HepG2 (cell line): ENCODE measurements around the gene ISCA1. TPM values are rescaled to one million over a fixed set of nuclear protein-coding genes. Genes with fewer than 3 reads are reported as not detected.

Experiments used
- ATAC-seq: fragments of 200-7000 bp; cut with Tn5 transposase; 3 replicates; pipeline ENCODE4 v1.9.1; 2020; ENCODE audit warnings: mild to moderate bottlenecking, moderate library complexity
- BruUV-seq: library from RNA; stranded (reverse); fragments of 400-500 nt; replicated peaks from 2 replicates; lab custom pipeline; 2021; lab: Mats Ljungman, UMichigan
- CTCF ChIA-PET: fragments of 300-600 bp; formaldehyde crosslinking; extraction: SDS; loops from one replicate; lab custom pipeline; 2021; ENCODE audit warnings: low total read pairs, inconsistent platforms, low intra/inter-chr PET ratio; lab: Yijun Ruan, JAX
- POLR2A ChIA-PET: fragments of 350-600 bp; sonication (Branson Sonifier 250); formaldehyde crosslinking; loops from one replicate; lab custom pipeline; 2020; ENCODE audit warnings: antibody characterized with exemption, inconsistent platforms; lab: Yijun Ruan, JAX
- DNase-seq: peaks from one replicate; pipeline ENCODE4 v3.0.0-alpha.2; 2015; ENCODE audit warnings: low spot score
- FAIRE-seq: peaks from 3 replicates; lab custom pipeline; 2011; peaks lifted over from hg19 to GRCh38; lab: Jason Lieb, UNC
- H2AFZ ChIP-seq: one replicate; pipeline ENCODE4 v1.6.1; 2011; ENCODE audit warnings: low read length, inconsistent platforms
- H3K27ac ChIP-seq: fragments of 300-600 bp; 3 replicates; pipeline ENCODE4 v1.8.0; 2011; ENCODE audit warnings: mixed run types, mild to moderate bottlenecking, mixed read lengths, low read length, inconsistent platforms; ENCODE audit not compliant: insufficient read depth; ENCODE audit errors: extremely low read length
- H3K27me3 ChIP-seq, 2 experiments: fragments of 200-600 bp in 1 of 2; 2 replicates in 1 of 2; 3 replicates in 1 of 2; pipeline versions ENCODE4 v1.6.0 to v1.8.0; 2011; ENCODE audit warnings: low read length in 2 of 2, mild to moderate bottlenecking in 2 of 2, moderate library complexity in 2 of 2, inconsistent platforms in 1 of 2; ENCODE audit not compliant: insufficient read depth in 2 of 2, control insufficient read depth in 1 of 2
- H3K36me3 ChIP-seq, 2 experiments: fragments of 200-600 bp in 1 of 2; replicated peaks in 1 of 2; 2 replicates in 1 of 2; 3 replicates in 1 of 2; pipeline versions ENCODE4 v1.5.1 to v1.8.0; 2011; ENCODE audit warnings: low read length in 2 of 2, inconsistent platforms in 1 of 2; ENCODE audit not compliant: insufficient read depth in 2 of 2, control insufficient read depth in 1 of 2
- H3K4me1 ChIP-seq: 2 replicates; pipeline ENCODE4 v1.5.1; 2012; ENCODE audit warnings: low read length, inconsistent platforms; ENCODE audit not compliant: insufficient read depth
- H3K4me2 ChIP-seq: 2 replicates; pipeline ENCODE4 v1.6.0; 2011; ENCODE audit warnings: low read depth, low read length, inconsistent platforms
- H3K4me3 ChIP-seq, 3 experiments: fragments of 200-600 bp in 1 of 3; sonication (generic), shearing (Covaris generic) in 1 of 3; replicated peaks in 1 of 3; 2 replicates each; pipeline ENCODE4 v1.5.1; 2011 to 2016; ENCODE audit warnings: low read length in 3 of 3, inconsistent platforms in 2 of 3, low read depth in 2 of 3, mild to moderate bottlenecking in 2 of 3, control low read depth in 1 of 3, mixed read lengths in 1 of 3; ENCODE audit not compliant: insufficient read depth in 1 of 3
- H3K79me2 ChIP-seq: one replicate; pipeline ENCODE4 v1.6.1; 2011; ENCODE audit warnings: low read length, inconsistent platforms; ENCODE audit not compliant: insufficient read depth
- H3K9ac ChIP-seq: 2 replicates; pipeline ENCODE4 v1.6.0; 2011; ENCODE audit warnings: mild to moderate bottlenecking, low read depth, low read length, inconsistent platforms; ENCODE audit not compliant: insufficient read depth
- H3K9me3 ChIP-seq: 2 replicates; pipeline ENCODE4 v1.5.1; 2012; ENCODE audit warnings: mild to moderate bottlenecking, low read length
- H4K20me1 ChIP-seq: 2 replicates; pipeline ENCODE4 v1.6.0; 2011; ENCODE audit warnings: inconsistent platforms, mild to moderate bottlenecking, low read length, moderate library complexity; ENCODE audit not compliant: insufficient read depth
- CEBPB ChIP-seq: IDR thresholded peaks from 2 replicates; pipeline ENCODE4 v1.6.1; 2011; ENCODE audit warnings: low read depth, low read length, improper control_type of control experiment, borderline replicate concordance
- CENPX ChIP-seq: sonication (generic); formaldehyde crosslinking; IDR thresholded peaks from 2 replicates; pipeline ENCODE4 v1.9.0; 2021; ENCODE audit warnings: mild to moderate bottlenecking, missing genetic modification reagents, moderate library complexity
- HOXD1 ChIP-seq: sonication (generic); formaldehyde crosslinking; IDR thresholded peaks from 2 replicates; pipeline ENCODE4 v1.5.0; 2020; ENCODE audit warnings: missing genetic modification reagents
- IKZF4 ChIP-seq: sonication (generic); formaldehyde crosslinking; IDR thresholded peaks from 2 replicates; pipeline ENCODE4 v1.5.1; 2020; ENCODE audit warnings: borderline replicate concordance, mild to moderate bottlenecking, low read depth, missing genetic modification reagents; ENCODE audit errors: not compliant biosample characterization
- NFRKB ChIP-seq: fragments of 450-650 bp; IDR thresholded peaks from 2 replicates; pipeline ENCODE4 v1.6.1; 2017
- NKX3-1 ChIP-seq: sonication (generic); formaldehyde crosslinking; IDR thresholded peaks from 2 replicates; pipeline ENCODE4 v1.5.0; 2020; ENCODE audit warnings: missing genetic modification reagents
- SRSF9 ChIP-seq: fragments of 200-400 bp; formaldehyde crosslinking; IDR thresholded peaks from 2 replicates; pipeline ENCODE4 v1.6.1; 2018; ENCODE audit warnings: borderline replicate concordance, mild to moderate bottlenecking, low read depth, low read length; ENCODE audit not compliant: insufficient read depth, poor library complexity, severe bottlenecking
- STAG1 ChIP-seq: sonication (generic); formaldehyde crosslinking; IDR thresholded peaks from 2 replicates; pipeline ENCODE4 v1.4.0; 2020; ENCODE audit warnings: missing genetic modification reagents
- YEATS4 ChIP-seq: sonication (generic); formaldehyde crosslinking; IDR thresholded peaks from 2 replicates; pipeline ENCODE4 v1.4.0; 2020; ENCODE audit warnings: missing genetic modification reagents, borderline replicate concordance
- ZNF143 ChIP-seq: sonication (generic); formaldehyde crosslinking; IDR thresholded peaks from 2 replicates; pipeline ENCODE4 v1.4.0; 2020; ENCODE audit warnings: missing genetic modification reagents
- ZNF570 ChIP-seq: sonication (generic); formaldehyde crosslinking; IDR thresholded peaks from 2 replicates; pipeline ENCODE4 v1.4.0; 2020; ENCODE audit warnings: mild to moderate bottlenecking, missing genetic modification reagents, borderline replicate concordance
- WGBS: methylation state at CpG from one replicate; pipeline ENCODE4 v1.1.6; 2017; ENCODE audit warnings: low lambda C conversion rate; 5-methylcytosine and 5-hydroxymethylcytosine counted together
- in situ Hi-C: cut with HindIII; loops from 2 replicates; pipeline ENCODE4 v1.10.0; 2017; ENCODE audit warnings: low pct_unique_long_range_greater_than_20kb; ENCODE audit not compliant: extremely low pct_ligation_motif_present
- intact Hi-C: fragments of 100-400 bp; cut with micrococcal nuclease; formaldehyde crosslinking; loops from one replicate; pipeline ENCODE4 v1.10.0; 2022; ENCODE audit not compliant: unreplicated experiment
- polyA plus RNA-seq, 8 experiments: library from polyadenylated mRNA; depleted of rRNA in 3 of 8; stranded (reverse) in 7 of 8; unstranded in 1 of 8; fragments of >200 nt; fragmentation: Illumina TruSeq in 4 of 8; extraction: Trizol in 4 of 8; gene quantifications; 2 replicates each; pipeline versions ENCODE4 v1.2.1 to v1.2.3, GENCODE V29; 2011 to 2016; ENCODE audit warnings: low read depth in 4 of 8, missing spikeins in 1 of 8, mixed read lengths in 1 of 8; ENCODE audit not compliant: insufficient read depth in 1 of 8
- total RNA-seq, 5 experiments: library from RNA; depleted of rRNA; stranded (reverse); fragments of >200 nt; fragmentation: Illumina TruSeq; extraction: Trizol; gene quantifications; 2 replicates each; pipeline ENCODE4 v1.2.3, GENCODE V29; 2016; ENCODE audit warnings: low read depth in 1 of 5
- TF ChIP-seq, protein P1 (sequence below): sonication (generic); formaldehyde crosslinking; IDR thresholded peaks from 2 replicates; pipeline ENCODE4 v1.4.0; 2020; ENCODE audit warnings: low read depth, mild to moderate bottlenecking, missing genetic modification reagents
- TF ChIP-seq, protein P2 (sequence below): sonication (generic); formaldehyde crosslinking; IDR thresholded peaks from 2 replicates; pipeline ENCODE4 v1.5.1; 2020; ENCODE audit warnings: missing genetic modification reagents, mild to moderate bottlenecking, borderline replicate concordance

ISCA1 gene
- total and polyA plus RNA-seq, 2 of the 13 experiments (the other 11 are each of a cell fraction or from before 2014, with no cell fraction given): 29.2 to 40.9 TPM

GRCh38 chr9:86324901-86325300 lies 42.6 kb upstream of the ISCA1 start:
- H3K27me3 ChIP-seq: no peaks in the 10 kb centered on the region
- CTCF ChIA-PET: no interaction called here
- H3K4me2 ChIP-seq: no peak overlapping the region
- H3K9me3 ChIP-seq: no peaks in the 10 kb centered on the region
- FAIRE-seq (no peak), ATAC-seq (no peak), DNase-seq (no peak)
- in situ Hi-C loops (no loop called here), intact Hi-C loops (no loop called here)
- no peaks in the 10 kb centered on the region for H3K79me2 ChIP-seq
- no peak overlapping the region for H3K27ac ChIP-seq
- H3K4me3 ChIP-seq: no peak overlapping the region
- POLR2A ChIA-PET: no interaction called here
- H4K20me1 ChIP-seq: no peaks in the 10 kb centered on the region
- no peaks in the 10 kb centered on the region for H3K4me1 ChIP-seq
- H3K36me3 ChIP-seq: peaks cover 22 to 80% of the 10 kb centered on the region in 2 experiments
- no peak overlapping the region for H3K9ac ChIP-seq
- TF ChIP-seq CENPX (CRISPR knock-in tag) (no peak), NFRKB (no peak), ZNF570 (CRISPR knock-in tag) (no peak), CEBPB (no peak)
- TF ChIP-seq, protein P1, sequence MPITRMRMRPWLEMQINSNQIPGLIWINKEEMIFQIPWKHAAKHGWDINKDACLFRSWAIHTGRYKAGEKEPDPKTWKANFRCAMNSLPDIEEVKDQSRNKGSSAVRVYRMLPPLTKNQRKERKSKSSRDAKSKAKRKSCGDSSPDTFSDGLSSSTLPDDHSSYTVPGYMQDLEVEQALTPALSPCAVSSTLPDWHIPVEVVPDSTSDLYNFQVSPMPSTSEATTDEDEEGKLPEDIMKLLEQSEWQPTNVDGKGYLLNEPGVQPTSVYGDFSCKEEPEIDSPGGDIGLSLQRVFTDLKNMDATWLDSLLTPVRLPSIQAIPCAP (CRISPR knock-in tag): no peak
- 97% methylated on average over 1 of the region's 1 CpG for WGBS
- no TSS peak for BruUV-seq
- no peak overlapping the region for H2AFZ ChIP-seq

DNA sequence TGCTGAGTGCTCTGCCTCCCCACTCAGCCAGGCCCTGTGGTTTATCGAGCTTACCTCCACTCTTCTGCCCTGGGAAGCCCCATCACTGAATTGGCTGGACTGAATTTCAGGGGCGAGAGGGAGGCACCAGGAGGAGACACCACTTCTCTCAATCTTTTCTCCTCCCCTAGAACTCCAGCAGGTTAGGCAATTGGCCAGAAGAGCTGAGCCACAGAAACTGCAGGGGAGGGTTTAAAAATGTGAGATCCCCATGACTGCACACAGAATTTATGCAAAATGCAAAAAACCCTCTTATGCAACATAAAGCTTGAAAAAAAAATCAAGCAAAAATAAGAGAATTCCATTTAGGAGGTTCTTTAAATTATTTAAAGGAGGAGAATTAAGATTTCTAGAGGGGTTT lies 42.0 kb upstream of the ISCA1 start:
- in situ Hi-C loops (no loop called here), intact Hi-C loops (no loop called here)
- WGBS: 94% methylated on average over 2 of the region's 2 CpGs
- BruUV-seq: no TSS peak
- Histone ChIP-seq H3K4me2 (no peak overlapping the region), H3K36me3 (peaks cover 22 to 77% of the 10 kb centered on the region in 2 experiments), H3K9me3 (no peaks in the 10 kb centered on the region), H3K27ac (no peak overlapping the region), H3K4me3 (no peak overlapping the region), H3K9ac (no peak overlapping the region), H4K20me1 (no peaks in the 10 kb centered on the region), H3K27me3 (no peaks in the 10 kb centered on the region), H2AFZ (no peak overlapping the region), H3K79me2 (no peaks in the 10 kb centered on the region), H3K4me1 (no peaks in the 10 kb centered on the region)
- no peak for ATAC-seq
- CTCF ChIA-PET: no interaction called here
- no peak for DNase-seq
- FAIRE-seq: no peak
- POLR2A ChIA-PET: no interaction called here
- TF ChIP-seq SRSF9 (no peak), YEATS4 (CRISPR knock-in tag) (no peak), STAG1 (CRISPR knock-in tag) (no peak), ZNF143 (CRISPR knock-in tag) (no peak), NKX3-1 (CRISPR knock-in tag) (no peak), NFRKB (no peak), HOXD1 (CRISPR knock-in tag) (no peak), IKZF4 (CRISPR knock-in tag) (no peak)
- TF ChIP-seq, protein P2, sequence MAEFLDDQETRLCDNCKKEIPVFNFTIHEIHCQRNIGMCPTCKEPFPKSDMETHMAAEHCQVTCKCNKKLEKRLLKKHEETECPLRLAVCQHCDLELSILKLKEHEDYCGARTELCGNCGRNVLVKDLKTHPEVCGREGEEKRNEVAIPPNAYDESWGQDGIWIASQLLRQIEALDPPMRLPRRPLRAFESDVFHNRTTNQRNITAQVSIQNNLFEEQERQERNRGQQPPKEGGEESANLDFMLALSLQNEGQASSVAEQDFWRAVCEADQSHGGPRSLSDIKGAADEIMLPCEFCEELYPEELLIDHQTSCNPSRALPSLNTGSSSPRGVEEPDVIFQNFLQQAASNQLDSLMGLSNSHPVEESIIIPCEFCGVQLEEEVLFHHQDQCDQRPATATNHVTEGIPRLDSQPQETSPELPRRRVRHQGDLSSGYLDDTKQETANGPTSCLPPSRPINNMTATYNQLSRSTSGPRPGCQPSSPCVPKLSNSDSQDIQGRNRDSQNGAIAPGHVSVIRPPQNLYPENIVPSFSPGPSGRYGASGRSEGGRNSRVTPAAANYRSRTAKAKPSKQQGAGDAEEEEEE (CRISPR knock-in tag): no peak
